OCI-LY1 (cell line): Measurements from ENCODE around the gene HRK.

ENCODE experiments used
- EZH2 ChIP-seq: fragments of 200-600 bp; sonication (generic), shearing (Covaris generic); IDR thresholded peaks from 2 replicates; pipeline ENCODE4 v1.8.0; 2017; ENCODE audit warnings: borderline replicate concordance, mixed run types, mild to moderate bottlenecking, antibody characterized with exemption, low read length, moderate library complexity, mixed read lengths
- TF ChIP-seq, protein P1 (sequence below): fragments of 200-600 bp; sonication (generic), shearing (Covaris generic); IDR thresholded peaks from 2 replicates; pipeline ENCODE4 v1.5.1; 2017; ENCODE audit warnings: mild to moderate bottlenecking, antibody characterized with exemption, low read length, moderate library complexity, mixed read lengths

DNA sequence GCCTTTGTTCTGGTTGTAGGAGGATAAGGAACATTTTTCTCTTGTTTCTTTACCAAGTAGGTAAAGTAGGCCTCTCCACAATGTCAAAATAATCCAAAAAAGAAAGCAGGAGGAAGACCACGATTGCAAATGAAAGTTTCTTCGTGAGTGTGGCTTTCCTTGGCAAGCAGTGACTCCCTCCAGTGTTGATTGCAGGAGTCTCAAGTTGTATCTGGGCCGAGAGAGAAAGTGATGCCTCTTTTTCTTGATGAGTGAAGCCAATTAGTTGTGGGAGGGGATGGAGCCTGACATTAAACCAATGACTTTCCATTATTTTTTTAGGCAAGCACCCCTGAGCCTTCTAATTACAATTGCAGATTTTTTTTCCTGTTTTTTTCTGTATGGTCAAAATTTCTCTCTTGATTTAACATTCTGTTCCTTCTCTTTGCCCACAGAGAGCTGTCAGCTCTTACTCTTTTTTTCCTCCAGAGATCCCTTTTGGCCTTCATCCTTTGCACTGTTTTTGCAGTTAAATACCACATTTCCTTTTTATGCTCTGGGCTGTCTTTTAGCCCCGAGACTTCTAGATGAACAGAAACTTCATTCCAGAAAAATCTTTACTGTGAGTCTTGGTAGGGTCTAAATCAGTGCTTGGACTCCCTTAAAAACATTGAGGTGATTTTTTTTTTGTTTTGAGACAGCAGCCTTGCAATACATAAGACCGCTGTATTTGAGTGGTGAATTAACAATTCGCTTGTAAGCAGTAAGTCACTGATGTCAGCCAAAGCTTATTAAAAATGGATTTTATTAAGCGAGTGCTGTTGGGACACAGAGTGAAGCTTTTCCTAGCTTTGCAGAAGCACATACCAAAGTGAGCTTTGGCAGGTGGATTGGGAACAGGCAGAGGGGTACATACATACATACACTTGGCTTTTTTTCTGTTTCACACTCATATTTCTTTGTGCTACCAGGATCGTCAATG is 45.3 kb upstream of the HRK start:
- TF ChIP-seq, protein P1, sequence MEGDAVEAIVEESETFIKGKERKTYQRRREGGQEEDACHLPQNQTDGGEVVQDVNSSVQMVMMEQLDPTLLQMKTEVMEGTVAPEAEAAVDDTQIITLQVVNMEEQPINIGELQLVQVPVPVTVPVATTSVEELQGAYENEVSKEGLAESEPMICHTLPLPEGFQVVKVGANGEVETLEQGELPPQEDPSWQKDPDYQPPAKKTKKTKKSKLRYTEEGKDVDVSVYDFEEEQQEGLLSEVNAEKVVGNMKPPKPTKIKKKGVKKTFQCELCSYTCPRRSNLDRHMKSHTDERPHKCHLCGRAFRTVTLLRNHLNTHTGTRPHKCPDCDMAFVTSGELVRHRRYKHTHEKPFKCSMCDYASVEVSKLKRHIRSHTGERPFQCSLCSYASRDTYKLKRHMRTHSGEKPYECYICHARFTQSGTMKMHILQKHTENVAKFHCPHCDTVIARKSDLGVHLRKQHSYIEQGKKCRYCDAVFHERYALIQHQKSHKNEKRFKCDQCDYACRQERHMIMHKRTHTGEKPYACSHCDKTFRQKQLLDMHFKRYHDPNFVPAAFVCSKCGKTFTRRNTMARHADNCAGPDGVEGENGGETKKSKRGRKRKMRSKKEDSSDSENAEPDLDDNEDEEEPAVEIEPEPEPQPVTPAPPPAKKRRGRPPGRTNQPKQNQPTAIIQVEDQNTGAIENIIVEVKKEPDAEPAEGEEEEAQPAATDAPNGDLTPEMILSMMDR: no peak
- no peak for TF ChIP-seq EZH2
